ENCODE data around the gene MTHFD2.

Gene MTHFD2

DNA sequence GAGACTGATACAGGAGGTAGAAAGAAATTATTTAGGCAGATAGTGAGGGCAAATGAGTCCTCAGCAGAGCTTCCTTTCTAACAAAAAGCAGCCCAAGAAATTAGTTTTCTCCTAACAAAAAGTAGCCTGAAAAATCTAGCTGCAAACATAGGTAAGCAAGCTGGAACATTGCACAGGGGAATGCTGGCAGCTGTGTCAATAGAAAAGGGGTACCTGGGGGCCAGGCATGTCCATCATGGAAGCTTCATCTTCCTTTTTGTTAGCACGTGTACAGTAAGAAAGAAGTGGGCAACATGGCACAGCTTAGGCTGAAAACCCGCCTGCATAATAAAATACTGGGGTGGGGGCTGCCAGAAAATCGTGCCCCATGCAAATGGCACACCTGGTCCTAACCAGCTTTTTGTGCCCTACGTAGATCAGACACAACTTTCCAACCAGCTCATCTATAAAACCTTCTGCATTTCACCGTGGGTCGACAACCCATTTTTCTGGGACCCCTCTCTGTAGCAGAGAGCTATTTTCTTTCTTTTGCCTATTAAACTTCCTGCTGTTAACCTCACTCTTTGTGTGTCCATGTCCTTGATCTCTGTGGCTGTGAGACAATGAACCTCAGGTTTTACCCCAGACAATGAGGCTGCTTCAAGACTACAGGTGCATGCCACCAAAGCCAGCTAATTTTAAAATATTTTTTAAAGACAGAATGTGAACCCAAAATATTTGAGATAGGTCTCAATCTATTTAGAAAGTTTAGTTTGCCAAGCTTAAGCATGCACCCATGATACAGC lies 6.6 kb upstream of the MTHFD2 start:
- in situ Hi-C loops (cut with MboI; ENCODE audit: low pct_unique_long_range_greater_than_20kb, low sequenced_read_pairs, unreplicated experiment): no loop called here

GRCh38 chr2:74194799-74195198 lies 3.6 kb upstream of the MTHFD2 start:
- in situ Hi-C loops (cut with MboI; ENCODE audit: low pct_unique_long_range_greater_than_20kb, low sequenced_read_pairs, unreplicated experiment): no loop called here
- TF ChIP-seq, protein P1, sequence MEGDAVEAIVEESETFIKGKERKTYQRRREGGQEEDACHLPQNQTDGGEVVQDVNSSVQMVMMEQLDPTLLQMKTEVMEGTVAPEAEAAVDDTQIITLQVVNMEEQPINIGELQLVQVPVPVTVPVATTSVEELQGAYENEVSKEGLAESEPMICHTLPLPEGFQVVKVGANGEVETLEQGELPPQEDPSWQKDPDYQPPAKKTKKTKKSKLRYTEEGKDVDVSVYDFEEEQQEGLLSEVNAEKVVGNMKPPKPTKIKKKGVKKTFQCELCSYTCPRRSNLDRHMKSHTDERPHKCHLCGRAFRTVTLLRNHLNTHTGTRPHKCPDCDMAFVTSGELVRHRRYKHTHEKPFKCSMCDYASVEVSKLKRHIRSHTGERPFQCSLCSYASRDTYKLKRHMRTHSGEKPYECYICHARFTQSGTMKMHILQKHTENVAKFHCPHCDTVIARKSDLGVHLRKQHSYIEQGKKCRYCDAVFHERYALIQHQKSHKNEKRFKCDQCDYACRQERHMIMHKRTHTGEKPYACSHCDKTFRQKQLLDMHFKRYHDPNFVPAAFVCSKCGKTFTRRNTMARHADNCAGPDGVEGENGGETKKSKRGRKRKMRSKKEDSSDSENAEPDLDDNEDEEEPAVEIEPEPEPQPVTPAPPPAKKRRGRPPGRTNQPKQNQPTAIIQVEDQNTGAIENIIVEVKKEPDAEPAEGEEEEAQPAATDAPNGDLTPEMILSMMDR (IDR thresholded peaks at IDR 0.05; ENCODE audit: extremely low read depth, insufficient read depth, missing control alignments): no peak
- no peak for DNase-seq (ENCODE audit: low spot score)

More for the DNA sequence above, 6.6 kb upstream of the MTHFD2 start:
- TF ChIP-seq, protein P1 (IDR thresholded peaks at IDR 0.05; ENCODE audit: extremely low read depth, insufficient read depth, missing control alignments): no peak
- no peak for DNase-seq (ENCODE audit: low spot score)

DNA sequence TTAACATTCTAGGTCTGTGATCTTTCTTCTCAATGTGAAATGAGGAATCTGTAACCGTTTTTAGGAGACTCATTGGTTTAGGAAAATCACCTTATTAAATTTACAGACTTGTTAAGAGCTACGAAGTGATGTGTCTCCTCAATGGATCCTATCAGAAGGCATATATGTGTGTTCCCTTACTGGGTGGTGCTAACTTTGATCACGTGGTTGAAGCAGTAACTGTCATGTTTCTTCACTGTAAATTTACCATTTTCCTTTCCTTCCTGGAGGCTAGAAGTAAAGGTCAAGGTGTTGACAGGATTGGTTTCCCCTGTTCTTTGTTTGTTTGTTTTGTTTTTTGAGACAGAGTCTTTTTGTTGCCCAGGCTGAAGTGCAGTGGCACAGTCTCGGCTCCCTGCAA lies 1.4 kb upstream of the MTHFD2 start:
- TF ChIP-seq, protein P1 (IDR thresholded peaks at IDR 0.05; ENCODE audit: extremely low read depth, insufficient read depth, missing control alignments): no peak
- DNase-seq (ENCODE audit: low spot score): no peak

GRCh38 chr2:74198023-74198460 lies 373 bp upstream of the MTHFD2 start:
- in situ Hi-C loops (cut with MboI; ENCODE audit: low pct_unique_long_range_greater_than_20kb, low sequenced_read_pairs, unreplicated experiment): no loop called here
- DNase-seq (ENCODE audit: low spot score): no peak
- TF ChIP-seq, protein P1 (IDR thresholded peaks at IDR 0.05; ENCODE audit: extremely low read depth, insufficient read depth, missing control alignments): no peak

More for the DNA sequence above, 1.4 kb upstream of the MTHFD2 start:
- in situ Hi-C loops (cut with MboI; ENCODE audit: low pct_unique_long_range_greater_than_20kb, low sequenced_read_pairs, unreplicated experiment): no loop called here

GRCh38 chr2:74199275-74199701 lies 873 bp downstream of the MTHFD2 start:
- TF ChIP-seq, protein P1 (IDR thresholded peaks at IDR 0.05; ENCODE audit: extremely low read depth, insufficient read depth, missing control alignments): no peak
- no peak for DNase-seq (ENCODE audit: low spot score)
- in situ Hi-C loops (cut with MboI; ENCODE audit: low pct_unique_long_range_greater_than_20kb, low sequenced_read_pairs, unreplicated experiment): no loop called here

- in situ Hi-C loops (cut with MboI; ENCODE audit: low pct_unique_long_range_greater_than_20kb, low sequenced_read_pairs, unreplicated experiment): no loop called here
- TF ChIP-seq, protein P1 (IDR thresholded peaks at IDR 0.05; ENCODE audit: extremely low read depth, insufficient read depth, missing control alignments): no peak
- DNase-seq (ENCODE audit: low spot score): no peak
Measured at GRCh38 chr2:74199871-74200305, 1.5 kb downstream of the MTHFD2 start.
